DMS153 (cell line): ENCODE measurements around the gene C17orf114.

Source experiments
- DNase-seq: peaks from one replicate; lab custom pipeline; 2025; lab: John Stamatoyannopoulos, UW

C17orf114 gene

DNA sequence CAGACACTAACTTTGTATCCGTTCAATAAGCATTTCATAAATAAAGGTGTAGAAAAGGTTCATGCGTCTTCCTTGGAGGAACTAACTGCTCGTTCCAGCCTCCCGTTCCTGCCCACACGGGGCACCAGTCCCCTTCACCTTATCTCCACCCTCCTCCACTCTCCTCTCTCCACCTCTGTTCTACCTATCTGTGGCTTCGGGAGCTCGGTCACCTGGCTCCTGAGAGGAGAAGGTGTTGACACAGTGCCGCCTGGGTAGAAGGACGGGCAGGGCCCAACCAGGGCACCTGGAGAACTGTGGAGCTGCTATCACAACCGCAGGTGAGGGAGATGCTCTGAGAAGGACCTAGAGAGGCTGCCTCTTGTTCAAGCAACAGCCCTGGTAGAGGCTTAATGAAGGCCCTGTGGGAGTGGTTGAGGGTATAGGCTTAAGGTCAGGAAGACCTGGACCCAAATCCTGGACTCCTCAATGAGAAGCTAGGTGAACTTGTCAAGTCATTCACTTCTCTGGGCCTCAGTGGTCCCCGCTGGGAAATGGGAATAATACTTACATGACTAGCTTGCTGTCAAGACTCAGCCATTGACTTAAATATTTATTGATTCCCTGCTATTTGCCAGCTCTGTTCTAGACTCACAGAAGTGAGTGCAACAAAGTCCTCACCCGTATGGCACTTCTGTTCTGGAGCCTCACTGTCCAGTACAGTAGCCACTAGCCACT lies 21.4 kb upstream of the C17orf114 start:
- DNase-seq = no peak

DNA sequence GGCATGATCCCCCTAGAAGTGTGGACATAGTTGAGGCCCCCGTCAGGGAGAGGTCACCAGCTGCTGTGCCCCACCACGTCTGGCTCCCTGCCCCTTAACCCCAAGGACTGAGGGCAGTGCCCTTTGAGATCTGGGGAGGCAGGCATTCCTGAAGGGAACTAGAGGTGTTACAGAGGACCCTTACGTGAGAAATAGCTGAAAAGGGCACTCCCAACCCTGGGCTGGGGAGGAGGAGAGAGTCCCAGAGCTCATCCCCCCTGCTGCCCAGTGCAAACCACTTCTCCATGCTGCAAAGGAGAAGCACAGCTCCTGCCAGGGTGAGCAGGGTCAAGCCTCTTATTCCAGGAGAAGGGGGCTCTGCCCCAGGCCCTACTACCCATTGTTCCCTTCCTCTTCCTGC lies 20.7 kb upstream of the C17orf114 start:
- DNase-seq = no peak

DNA sequence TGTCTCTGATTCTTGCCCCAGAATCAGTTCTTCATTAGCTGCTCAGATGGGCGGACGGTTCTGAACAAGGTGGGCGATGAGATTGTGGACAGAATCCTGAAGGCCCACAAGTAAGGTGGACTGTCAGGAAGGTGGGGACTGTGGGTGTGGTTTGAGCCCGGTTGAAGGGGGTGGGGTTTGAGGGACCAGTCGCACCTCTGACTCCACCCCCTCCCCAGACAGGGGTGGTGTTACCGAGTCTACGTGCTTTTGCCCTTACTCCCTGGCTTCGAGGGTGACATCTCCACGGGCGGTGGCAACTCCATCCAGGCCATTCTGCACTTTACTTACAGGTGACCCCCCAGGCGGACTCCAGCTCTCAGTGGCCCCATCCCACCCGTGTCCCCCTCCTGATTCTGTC lies 16.1 kb upstream of the C17orf114 start:
- DNase-seq = no peak

DNA sequence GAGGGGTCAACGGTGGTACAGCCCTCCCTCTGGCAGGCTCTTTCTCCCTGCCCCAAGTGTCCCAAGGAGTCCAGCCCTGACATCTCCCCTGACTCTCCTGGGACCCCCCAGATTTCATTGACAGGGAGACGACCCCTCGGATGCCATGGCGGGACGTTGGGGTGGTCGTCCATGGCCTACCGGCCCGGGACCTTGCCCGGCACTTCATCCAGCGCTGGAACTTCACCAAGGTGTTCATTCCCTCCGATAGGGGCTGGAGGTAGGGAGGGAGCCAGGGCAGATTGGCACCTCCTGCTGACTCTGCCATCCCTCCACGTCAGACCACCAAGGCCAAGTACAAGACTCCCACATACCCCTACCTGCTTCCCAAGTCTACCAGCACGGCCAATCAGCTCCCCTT lies 14.7 kb upstream of the C17orf114 start:
- no peak for DNase-seq

DNA sequence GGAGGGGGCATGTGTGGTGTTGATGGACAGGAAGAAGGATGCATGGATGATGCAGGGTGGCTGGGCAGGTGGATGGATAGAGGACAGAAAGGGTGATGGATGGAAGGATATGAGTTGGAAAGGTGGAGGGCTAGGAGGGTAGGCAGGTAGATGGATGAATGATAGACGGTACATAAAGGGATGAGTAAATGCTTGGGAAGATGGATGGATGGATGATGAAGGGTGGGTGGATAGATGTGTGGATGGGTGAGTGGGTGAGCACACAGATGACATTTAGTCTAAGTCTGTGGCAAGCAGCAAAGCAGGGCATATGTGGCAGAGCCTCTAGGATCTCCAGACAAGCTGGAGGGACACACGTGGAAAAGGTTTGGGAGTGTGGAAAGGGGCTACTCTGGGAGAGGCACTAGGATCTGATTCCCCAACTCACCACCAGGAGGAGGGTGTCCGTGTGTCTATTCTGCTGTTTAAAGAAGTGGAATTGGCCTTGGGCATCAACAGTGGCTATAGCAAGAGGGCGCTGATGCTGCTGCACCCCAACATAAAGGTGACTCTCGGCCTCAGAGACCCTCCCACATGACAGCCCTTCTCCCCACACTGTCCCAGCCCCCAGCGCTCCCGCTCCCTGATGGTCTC lies 13.0 kb upstream of the C17orf114 start:
- no peak for DNase-seq

DNA sequence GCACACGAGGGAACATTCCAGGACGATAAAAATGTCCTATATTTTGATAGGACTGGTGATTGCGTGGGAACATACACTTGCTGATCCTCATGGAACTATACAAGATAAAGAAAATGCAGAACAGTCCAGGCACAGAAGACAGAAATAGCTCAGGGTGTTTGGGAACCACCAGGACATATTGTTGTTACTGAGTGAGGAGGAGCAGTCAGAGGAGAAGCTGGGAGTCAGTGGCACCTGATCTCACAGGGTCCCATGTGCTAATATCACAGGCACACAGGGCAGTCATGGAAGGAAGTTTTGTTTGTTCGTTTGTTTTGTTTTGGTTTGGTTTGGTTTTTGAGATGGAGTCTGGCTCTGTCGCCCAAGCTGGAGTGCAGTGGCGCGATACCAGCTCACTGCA lies 10.6 kb upstream of the C17orf114 start:
- no peak for DNase-seq

DNA sequence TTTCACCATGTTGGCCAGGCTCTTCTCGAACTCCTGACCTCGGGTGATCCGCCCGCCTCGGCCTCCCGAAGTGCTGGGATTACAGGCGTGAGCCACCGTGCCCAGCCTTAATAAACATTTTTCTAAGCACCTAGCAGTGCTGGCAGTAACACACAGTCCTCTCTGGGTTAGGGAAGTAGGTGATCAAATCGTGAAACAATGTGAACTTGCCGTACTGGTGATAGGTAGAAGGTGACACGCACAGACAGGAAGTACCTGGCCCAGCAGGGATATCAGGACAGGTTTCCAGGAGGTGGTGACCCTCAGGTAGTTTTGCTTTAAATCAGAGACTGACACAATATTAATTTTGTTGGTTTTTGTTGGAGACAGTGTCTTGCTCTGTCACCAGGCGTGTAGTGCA lies 9.3 kb upstream of the C17orf114 start:
- no peak for DNase-seq

DNA sequence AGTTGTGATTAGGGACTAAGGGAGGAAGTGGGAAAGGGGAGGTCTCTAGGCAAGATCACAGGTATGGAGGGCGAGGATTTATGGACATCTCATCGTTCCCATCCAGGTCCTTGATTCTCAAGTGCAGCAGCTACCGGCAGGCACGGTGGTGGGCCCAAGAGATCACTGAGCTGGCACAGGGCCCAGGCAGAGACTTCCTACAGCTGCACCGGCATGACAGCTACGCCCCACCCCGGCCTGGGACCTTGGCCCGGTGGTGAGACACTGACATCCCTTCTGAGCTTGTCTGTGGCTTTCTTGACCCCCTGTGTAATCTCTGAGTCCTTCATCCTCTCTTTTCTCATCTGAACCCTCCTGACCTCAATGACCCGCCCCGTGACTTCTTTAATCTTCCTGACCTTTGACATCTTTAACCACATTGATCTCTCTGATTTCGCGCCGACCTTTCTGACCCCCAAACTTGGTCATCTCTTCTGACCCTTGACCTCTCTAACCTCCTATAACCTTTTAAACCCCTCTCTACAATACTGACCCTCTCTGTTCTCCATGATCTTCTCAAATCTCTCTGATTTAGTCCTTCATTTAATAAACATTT lies 8.7 kb upstream of the C17orf114 start:
- DNase-seq = no peak

DNA sequence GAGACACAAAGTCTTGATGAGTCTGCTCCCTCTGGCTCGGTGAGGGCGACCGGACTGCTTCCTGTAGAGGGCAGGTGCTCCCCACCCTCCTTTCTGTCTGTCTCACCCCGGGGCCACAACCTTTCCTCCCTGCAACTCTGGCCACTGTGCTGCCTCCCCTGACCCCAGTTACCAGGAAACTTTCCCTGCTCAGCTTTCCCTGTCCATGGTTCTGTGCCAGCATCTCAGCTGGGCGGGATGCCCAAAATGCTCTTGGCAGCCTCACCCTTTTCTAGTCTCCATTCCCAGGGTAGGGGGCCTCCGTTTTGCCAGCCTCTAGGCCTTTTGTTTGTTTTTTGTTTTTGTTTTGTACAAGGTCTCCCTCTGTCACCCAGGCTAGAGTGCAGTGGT lies 6.2 kb upstream of the C17orf114 start:
- DNase-seq = no peak

DNA sequence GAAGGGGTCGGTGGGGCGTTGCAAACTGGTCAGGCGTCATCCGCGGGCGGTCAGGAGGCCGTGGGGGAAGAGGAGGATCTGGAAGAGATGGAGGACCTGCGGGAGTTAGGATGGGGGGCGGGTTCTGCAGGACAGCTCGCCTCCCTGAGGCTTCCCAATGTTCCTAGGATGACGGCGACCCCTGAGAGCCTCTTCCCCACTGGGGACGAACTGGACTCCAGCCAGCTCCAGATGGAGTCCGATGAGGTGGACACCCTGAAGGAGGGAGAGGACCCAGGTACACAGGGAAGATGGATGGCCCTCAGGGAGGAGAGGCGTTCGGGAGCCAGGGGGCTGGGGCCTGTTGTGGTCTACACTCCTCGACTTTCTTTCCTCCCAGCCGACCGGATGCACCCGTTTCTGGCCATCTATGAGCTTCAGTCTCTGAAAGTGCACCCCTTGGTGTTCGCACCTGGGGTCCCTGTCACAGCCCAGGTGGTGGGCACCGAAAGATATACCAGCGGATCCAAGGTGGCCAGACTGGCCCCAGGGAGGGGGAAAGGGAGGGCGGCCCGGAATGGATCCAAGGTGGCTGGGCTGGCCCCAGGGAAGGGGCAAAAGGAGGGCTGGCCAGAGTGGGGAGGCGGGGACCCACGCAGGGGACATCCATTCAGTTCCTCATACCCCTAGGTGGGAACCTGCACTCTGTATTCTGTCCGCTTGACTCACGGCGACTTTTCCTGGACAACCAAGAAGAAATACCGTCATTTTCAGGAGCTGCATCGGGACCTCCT lies 5.7 kb upstream of the C17orf114 start:
- DNase-seq = no peak

DNA sequence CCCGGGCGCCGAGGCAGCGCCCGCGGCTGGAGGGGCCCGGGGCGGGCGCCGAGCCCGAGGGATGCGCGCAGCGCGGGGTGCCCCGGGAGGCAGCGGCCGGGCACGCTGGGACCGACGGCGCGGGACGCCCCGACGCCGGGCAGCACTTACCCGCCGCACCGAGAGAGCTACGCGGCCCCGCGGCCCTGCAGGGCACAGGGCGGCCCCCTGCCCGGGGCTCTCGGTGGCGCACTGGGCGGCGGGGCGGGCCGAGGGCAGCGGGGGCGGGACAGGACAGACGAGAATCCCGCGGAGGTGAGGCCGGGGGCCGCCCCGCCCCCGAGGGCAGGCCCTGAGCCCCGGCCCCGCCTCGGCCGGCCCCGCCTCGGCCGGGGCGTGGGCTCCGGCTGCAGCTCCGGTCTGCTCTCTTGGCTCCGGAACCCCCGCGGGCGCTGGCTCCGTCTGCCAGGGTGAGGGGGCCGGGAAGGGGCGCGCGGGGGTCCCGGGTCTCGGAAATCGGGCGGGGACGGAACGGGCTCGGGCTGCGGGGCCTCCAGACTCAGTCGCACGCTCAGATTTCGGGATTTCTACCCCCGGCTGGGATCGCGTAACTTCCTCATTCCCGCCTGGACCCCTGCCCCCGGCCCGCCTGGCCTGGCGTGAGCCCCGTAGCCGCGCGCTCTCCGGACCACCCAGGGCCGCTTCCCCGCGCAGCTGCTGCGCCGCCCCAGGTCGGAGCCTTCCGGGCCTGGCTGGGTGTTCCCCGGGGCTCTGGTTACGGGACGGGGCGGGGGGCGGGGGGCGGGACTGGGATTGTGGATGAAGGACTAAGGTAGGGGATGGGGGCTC lies 4.9 kb upstream of the C17orf114 start, which contains the start of gene PLD2:
PLD2 (plus strand) TSS at position 376 of the 828 bp plus-strand sequence. CDS start 621 bp downstream, outside the sequence.
- peak; percentile 16 for DNase-seq

DNA sequence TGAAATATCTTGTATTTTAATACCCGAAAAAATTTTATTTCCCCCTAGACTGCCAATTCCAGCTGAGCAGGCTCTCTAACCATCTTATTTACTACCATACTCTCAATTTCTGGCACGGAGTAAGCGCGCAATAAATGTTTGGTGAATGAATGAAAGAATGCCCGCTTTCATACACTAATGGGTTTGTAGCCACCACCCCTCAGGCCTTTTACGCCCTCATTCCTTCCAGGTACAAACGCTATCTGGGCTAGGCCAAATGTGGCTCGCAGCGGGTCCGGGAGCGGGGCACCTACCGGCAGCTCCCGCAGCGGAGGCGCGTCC lies 4.3 kb upstream of the C17orf114 start:
- no peak for DNase-seq

DNA sequence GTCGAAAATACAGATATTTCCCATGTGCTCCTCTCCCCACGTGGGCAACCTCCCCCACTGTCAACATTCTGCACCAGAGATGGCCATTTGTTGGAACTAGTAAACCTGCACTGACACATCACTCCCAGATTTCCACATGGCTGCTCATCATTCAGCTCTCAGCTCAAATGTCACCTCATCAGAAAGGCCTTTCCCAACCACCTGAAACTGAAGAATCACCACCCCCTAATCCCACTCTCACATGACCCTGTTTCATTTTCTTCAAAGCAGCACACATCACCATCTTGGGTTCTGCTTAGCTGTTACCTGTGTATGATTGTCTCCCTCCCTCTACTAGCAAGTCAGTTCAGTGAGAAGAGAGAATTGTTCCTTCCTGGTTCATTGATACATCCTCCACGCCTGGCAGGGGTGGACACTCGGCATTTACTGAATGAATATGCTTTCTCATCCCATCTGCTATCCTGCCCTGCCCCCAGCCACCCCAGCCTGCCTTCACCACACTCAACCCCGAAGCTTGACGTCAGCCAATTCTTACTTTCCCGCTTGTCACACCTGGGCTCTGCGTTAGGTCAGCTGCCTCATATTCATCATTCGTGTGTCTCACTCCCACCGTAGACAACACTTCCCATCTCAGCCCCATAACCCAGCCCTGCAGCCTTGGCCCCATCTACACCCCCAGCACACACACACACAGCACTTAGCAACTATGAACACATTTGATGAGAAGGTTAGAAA lies 1.5 kb downstream of the C17orf114 start:
- DNase-seq = no peak

DNA sequence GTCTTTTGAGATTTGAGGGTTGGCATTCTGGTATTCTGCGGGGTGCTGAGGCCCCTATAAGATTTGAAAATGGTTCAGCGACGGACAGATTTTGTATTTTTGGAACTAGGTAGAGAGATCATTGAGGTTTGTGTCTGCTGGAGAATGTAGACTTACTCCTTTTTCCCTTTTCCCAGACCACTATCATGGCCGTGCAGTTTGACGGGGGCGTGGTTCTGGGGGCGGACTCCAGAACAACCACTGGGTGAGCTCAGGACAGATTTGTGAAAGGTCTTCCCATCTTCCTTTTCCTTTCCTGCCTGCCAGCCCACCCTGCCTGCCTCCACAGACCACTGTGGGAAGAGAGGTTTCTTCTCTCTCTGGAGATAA lies 5.6 kb downstream of the C17orf114 start:
- no peak for DNase-seq

DNA sequence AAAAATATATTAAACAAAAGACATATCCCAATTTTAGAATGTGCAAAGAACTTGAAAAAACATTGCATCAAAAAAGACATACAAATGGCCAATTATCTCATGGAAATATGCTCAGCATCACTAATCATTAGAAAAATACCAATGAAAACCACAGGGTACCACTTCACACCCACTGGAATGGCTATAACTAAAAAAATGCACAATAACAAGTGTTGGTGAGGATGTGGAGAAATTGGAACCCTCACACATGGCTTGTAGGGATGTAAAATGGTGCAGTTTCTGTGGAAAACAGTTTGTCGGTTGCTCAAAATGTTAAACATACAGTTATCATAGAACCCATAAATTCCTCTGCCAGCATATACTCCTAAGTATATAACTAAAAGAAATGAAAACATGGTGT lies 7.0 kb downstream of the C17orf114 start:
- no peak for DNase-seq

DNA sequence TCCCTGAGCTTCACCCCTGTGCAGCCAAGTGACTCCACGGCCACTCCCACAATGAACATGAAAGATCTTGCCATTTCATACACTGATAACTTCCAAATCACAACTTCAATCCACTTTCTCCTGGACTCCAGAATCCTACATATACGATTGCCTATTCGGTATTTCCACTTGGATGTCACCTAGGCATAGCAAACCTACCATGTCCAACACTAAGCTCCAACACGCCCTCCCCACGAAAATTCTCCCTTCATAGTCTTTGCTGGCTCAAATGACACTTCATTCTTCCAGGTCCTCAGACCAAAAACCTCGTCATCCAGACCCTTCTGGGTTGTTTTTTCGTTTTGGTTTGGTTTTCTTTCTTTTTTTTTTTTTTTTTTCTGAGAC lies 11.4 kb downstream of the C17orf114 start:
- no peak for DNase-seq

DNA sequence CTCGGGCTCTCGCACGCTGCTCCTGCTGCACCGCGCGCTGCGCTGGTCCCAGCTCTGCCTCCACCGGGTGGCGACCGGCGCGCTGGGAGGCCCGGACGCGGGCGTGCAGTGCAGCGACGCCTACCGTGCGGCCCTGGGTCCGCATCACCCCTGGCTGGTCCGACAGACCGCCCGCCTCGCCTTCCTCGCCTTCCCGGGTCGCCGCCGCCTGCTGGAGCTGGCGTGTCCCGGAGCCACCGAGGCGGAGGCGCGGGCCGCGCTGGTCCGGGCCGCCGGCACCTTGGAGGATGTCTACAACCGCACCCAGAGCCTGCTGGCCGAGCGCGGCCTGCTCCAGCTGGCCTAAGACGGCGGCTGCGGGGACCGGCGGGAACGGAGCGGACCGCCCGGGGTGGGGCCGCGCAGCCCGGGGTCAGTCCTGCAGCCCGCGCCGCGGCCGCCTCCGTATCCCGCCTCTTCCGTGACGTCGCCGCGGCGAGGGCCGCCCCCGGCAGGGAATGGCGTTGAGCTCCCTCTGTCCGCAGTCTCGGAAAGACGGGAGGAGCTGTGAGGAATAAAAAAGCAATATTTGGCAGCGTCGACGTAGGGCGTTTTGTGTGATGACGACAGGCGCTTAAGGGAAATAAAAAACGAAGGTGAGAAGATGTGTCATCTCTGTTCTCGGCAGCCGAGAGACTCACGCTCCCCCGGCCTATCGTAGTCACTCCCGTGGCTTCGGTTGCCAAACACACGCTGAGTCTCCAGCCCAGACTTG lies 12.0 kb downstream of the C17orf114 start:
- peak; percentile 42 for DNase-seq

DNA sequence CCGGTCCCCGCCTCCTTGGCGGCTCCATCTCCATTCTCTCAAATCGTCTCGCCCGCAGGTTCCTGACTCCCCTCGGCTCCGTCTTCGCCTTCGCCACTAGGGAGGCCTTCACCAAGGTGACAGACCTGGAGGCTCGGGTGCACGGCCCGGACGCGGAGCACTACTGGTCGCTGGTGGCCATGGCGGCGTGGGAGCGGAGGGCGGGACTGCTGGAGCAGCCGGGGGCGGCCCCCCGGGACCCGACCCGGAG lies 12.5 kb downstream of the C17orf114 start:
- no peak for DNase-seq

DNA sequence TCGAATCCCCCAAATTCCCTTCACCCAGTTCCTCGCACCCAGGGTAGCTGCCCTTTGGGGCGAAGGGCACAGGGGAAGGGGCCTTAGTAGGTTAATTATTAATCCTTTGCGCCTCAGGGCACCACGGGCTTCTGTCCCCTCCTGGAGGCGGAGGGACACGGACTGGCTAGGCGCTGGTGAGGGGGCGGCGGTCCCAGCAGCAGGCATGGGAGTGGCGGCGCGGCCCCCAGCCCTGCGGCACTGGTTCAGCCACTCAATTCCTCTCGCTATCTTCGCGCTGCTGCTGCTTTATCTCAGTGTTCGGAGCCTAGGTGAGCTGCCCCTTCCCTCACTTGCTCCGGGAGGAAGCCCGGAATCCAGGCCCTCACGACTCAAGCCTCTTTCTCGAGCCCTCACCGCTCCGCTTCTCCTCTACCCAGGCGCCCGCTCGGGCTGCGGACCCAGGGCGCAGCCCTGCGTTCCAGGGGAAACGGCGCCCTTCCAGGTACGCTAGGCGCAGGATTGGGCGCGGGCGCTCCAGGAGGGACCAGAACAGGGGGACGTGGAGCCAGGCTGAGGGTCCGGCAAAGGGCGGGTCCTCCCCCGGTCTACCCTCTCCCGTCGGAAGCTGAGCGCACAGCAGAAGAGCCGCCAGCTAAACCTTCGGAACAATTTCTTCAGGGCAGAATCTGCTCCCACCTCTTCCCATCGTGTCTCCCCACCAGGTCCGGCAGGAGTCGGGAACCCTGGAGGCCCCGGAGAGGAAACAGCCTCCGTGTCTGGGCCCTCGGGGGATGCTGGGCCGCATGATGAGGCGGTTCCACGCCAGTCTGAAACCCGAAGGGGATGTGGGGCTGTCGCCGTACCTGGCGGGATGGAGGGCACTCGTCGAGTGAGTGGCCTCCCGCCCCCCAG lies 13.1 kb downstream of the C17orf114 start, which contains the start of gene GLTPD2:
GLTPD2 (plus strand) TSS at position 158 of the 894 bp plus-strand sequence; CDS start at position 206, 48 bp downstream.
- DNase-seq = no peak
